Measurements from ENCODE around the gene DRAP1. TPM values are rescaled to one million over a fixed set of nuclear protein-coding genes. Genes with fewer than 3 reads are reported as not detected.
A peak's percentile ranks its signal among the peaks of the same experiment; 100 is the strongest.

DRAP1 gene
- total RNA-seq, 1 donor from 2014 or later: 225 TPM

DNA sequence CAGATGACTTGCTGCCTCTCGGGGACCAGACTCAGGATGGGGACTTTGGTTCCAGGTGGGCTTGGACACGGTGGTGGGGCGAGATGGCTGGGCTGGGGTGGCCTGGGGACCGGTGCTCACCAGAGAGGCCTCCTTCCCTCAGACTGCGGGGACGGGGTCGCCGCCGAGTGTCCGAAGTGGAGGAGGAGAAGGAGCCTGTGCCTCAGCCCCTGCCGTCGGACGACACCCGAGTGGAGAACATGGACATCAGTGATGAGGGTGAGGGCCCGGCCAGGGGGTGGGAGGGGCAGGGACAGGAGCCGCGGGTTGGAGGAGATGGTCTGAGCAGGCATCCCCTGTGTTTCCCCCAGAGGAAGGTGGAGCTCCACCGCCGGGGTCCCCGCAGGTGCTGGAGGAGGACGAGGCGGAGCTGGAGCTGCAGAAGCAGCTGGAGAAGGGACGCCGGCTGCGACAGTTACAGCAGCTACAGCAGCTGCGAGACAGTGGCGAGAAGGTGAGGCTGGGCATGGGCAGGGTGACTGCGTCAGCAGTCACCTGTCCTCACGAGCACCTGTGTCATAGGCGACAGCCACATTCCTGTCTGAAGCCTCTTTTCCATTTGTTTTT lies 48.2 kb downstream of the DRAP1 start:
- TF ChIP-seq CTCF (conservative IDR thresholded peaks at IDR 0.05; ENCODE audit: low read depth, low read length): no peak
- no peak overlapping the region for H3K4me3 ChIP-seq (ENCODE audit: low read depth, low read length)
- DNase-seq (ENCODE audit: low read depth): no peak

DNA sequence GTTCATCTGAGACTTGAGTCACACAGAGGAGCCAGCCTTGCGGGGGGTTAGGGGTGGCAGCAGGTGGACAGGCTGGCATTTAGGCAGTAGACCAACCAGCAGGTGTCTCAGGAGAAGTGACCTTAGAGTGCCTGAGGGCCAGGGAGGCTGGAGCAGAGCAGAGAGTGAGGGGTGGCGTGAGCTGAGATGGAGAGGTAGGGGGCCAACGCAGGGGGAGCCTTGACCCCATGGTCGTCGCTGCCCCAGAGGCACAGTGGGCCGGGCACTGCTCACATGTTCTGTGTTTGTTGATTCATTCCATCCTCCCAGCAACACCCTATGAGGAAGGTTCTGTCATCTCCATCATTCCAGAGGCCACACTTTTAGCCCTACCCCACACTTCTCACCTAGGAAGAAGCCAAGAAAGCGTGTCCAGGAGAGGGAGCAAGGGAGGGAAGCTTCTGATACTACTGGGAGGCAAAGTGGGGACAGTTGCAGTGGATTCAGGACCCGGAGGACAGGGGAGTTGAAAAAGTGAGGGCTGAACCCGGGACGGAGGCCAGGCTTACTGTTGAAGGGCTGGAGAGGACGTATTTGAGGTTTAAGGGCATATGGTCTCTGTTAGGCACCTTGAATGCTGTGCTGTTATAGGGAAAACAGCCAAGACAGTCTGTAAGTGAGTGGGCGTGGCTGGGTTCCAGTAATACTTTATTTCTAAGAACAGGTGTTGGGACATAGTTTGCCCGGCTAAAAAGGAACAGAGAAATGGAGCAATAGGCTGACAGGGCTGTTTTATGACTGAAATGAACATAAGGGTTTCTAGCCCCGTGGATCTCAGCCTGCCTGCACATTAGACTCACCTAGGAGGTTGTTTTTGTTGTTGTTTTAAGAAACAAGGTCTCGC lies 49.6 kb downstream of the DRAP1 start:
- no peak overlapping the region for H3K4me3 ChIP-seq (ENCODE audit: low read depth, low read length)
- DNase-seq (ENCODE audit: low read depth): no peak
- peak; percentile 19 for TF ChIP-seq CTCF (conservative IDR thresholded peaks at IDR 0.05; ENCODE audit: low read depth, low read length)

Other genes starting within 250 kb of the DRAP1 start
- 47.2 and 72.2 TPM in 2 replicates for gene KAT5, start 207.2 kb upstream of the DRAP1 start, total RNA-seq
- 76.7 and 81.1 TPM in 2 replicates for gene RNASEH2C, start 198.6 kb upstream of the DRAP1 start, total RNA-seq
- 14.0 and 17.9 TPM in 2 replicates for gene AP5B1, start 138.4 kb upstream of the DRAP1 start, total RNA-seq
- 4.8 and 12.5 TPM in 2 replicates for gene OVOL1, start 132.4 kb upstream of the DRAP1 start, total RNA-seq
- 2.1 TPM in 1 of 2 replicates, not detected in the other for gene SNX32, start 85.5 kb upstream of the DRAP1 start, total RNA-seq
- 2,195 and 2,365 TPM in 2 replicates for gene CFL1, start 61.2 kb upstream of the DRAP1 start, total RNA-seq
- 57.2 and 71.8 TPM in 2 replicates for gene MUS81, start 59.0 kb upstream of the DRAP1 start, total RNA-seq
- 45.1 and 94.7 TPM in 2 replicates for gene EFEMP2, start 46.6 kb upstream of the DRAP1 start, total RNA-seq
- gene CTSW, start 39.6 kb upstream of the DRAP1 start, total RNA-seq: 0.51 and 1.2 TPM in 2 replicates
- gene FIBP, start 31.0 kb upstream of the DRAP1 start, total RNA-seq: 85.3 and 135 TPM in 2 replicates
- gene CCDC85B, start 28.8 kb upstream of the DRAP1 start, total RNA-seq: 76.5 and 94.2 TPM in 2 replicates
- gene FOSL1, start 19.0 kb upstream of the DRAP1 start, total RNA-seq: 143 and 172 TPM in 2 replicates
- gene C11orf68, start 364 bp upstream of the DRAP1 start, total RNA-seq: 6.6 and 12.4 TPM in 2 replicates
- not detected in 2 replicates for gene TSGA10IP, start 26.1 kb downstream of the DRAP1 start, total RNA-seq
- gene SART1, start 42.3 kb downstream of the DRAP1 start, total RNA-seq: 28.8 and 30.2 TPM in 2 replicates
- gene EIF1AD, start 82.7 kb downstream of the DRAP1 start, total RNA-seq: 45.2 and 45.3 TPM in 2 replicates
- gene BANF1, start 83.1 kb downstream of the DRAP1 start, total RNA-seq: 144 and 192 TPM in 2 replicates
- 53.4 and 89.1 TPM in 2 replicates for gene CST6, start 92.6 kb downstream of the DRAP1 start, total RNA-seq
- gene CATSPER1, start 107.1 kb downstream of the DRAP1 start, total RNA-seq: 1.4 and 4.7 TPM in 2 replicates
- gene GAL3ST3, start 129.7 kb downstream of the DRAP1 start, total RNA-seq: 2.1 and 2.3 TPM in 2 replicates
- gene SF3B2, start 132.9 kb downstream of the DRAP1 start, total RNA-seq: 204 and 229 TPM in 2 replicates
- 17.5 and 24.9 TPM in 2 replicates for gene PACS1, start 150.8 kb downstream of the DRAP1 start, total RNA-seq

All from epithelial cell of proximal tubule (primary cell).